Measurements from ENCODE around the gene RAB44.

DNA sequence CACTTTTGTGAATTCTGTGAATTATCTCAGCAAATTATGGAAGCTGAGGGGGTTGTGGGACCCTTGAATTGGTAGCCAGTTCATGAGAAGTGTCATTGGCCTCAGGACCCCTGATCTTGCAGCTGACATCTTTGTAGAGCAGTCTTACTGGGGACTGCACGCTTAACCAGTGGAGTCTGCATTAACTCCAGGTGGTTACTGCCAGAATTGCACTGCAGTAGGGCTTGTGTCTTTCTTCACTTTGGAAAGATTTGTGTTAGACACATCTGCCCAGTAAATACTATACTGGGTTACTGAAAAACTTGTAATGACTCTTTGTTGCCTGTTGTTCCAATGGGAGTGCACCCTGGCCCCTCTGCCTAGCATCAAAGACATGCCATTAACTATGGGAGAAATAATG is 40.4 kb upstream of the RAB44 start:
- TF ChIP-seq FOSL2 (IDR thresholded peaks at IDR 0.05) (no peak), FOSL2 (CRISPR knock-in tag; IDR thresholded peaks at IDR 0.05) (no peak), TFCP2L1 (CRISPR knock-in tag; IDR thresholded peaks at IDR 0.05) (no peak), ZFP36 (IDR thresholded peaks at IDR 0.05; ENCODE audit: borderline replicate concordance, partially characterized antibody) (no peak), CTCF (IDR thresholded peaks at IDR 0.05) (no peak), POLR2A (IDR thresholded peaks at IDR 0.05; ENCODE audit: low read length) (no peak), JUNB (IDR thresholded peaks at IDR 0.05) (no peak), E2F6 (IDR thresholded peaks at IDR 0.05; ENCODE audit: borderline replicate concordance, low read depth) (no peak), RNF2 (IDR thresholded peaks at IDR 0.05; ENCODE audit: borderline replicate concordance, low read depth) (no peak), BHLHE40 (IDR thresholded peaks at IDR 0.05; ENCODE audit: low read depth, low read length) (no peak), MAX (IDR thresholded peaks at IDR 0.05) (no peak), HOXA7 (CRISPR knock-in tag; IDR thresholded peaks at IDR 0.05) (no peak), NFE2L2 (conservative IDR thresholded peaks at IDR 0.05; ENCODE audit: low read length) (no peak)
- TF ChIP-seq, protein P1, sequence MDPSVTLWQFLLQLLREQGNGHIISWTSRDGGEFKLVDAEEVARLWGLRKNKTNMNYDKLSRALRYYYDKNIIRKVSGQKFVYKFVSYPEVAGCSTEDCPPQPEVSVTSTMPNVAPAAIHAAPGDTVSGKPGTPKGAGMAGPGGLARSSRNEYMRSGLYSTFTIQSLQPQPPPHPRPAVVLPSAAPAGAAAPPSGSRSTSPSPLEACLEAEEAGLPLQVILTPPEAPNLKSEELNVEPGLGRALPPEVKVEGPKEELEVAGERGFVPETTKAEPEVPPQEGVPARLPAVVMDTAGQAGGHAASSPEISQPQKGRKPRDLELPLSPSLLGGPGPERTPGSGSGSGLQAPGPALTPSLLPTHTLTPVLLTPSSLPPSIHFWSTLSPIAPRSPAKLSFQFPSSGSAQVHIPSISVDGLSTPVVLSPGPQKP (IDR thresholded peaks at IDR 0.05; ENCODE audit: low read depth, low read length), result no peak
